ENCODE data around the gene FCHO2. TPM values are rescaled to one million over a fixed set of nuclear protein-coding genes. Genes with fewer than 3 reads are reported as not detected.

Gene FCHO2, protein sequence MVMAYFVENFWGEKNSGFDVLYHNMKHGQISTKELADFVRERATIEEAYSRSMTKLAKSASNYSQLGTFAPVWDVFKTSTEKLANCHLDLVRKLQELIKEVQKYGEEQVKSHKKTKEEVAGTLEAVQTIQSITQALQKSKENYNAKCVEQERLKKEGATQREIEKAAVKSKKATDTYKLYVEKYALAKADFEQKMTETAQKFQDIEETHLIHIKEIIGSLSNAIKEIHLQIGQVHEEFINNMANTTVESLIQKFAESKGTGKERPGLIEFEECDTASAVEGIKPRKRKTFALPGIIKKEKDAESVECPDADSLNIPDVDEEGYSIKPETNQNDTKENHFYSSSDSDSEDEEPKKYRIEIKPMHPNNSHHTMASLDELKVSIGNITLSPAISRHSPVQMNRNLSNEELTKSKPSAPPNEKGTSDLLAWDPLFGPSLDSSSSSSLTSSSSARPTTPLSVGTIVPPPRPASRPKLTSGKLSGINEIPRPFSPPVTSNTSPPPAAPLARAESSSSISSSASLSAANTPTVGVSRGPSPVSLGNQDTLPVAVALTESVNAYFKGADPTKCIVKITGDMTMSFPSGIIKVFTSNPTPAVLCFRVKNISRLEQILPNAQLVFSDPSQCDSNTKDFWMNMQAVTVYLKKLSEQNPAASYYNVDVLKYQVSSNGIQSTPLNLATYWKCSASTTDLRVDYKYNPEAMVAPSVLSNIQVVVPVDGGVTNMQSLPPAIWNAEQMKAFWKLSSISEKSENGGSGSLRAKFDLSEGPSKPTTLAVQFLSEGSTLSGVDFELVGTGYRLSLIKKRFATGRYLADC
- 8.9 to 15.4 TPM (median 13.9 TPM) in 5 replicates for total RNA-seq (2022; extraction: Qiagen RNA extraction; ENCODE audit: low read depth)

DNA sequence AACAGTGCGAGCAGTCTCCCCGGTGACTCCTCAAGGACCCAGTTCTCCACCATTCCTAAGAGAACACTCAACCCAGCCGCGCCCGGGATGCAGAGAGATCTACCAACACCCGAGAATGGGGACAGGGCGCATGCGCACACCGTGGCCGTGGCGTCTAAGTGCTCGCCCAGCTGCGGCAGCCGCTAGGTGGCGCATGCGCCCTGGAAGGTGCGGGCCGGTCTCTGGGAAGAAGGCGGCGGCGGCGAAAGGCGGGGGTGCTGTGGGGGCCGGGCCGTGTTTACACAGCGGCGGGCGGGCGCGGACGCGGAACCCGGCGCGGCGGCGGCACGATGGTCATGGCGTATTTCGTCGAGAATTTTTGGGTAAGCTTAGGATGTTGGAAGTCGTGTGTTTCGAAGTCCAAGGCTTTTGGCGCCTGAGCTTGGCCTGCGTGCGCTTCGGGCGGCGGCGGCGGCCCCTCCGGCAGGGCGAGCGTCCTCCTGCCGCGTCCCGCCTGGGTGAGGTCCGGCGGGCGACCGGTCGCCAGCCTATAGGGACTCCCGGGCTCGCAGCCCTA, at the start of gene FCHO2:
FCHO2 (plus strand) TSS at position 274 of the 556 bp plus-strand sequence; CDS start at position 330, 56 bp downstream.

DNA sequence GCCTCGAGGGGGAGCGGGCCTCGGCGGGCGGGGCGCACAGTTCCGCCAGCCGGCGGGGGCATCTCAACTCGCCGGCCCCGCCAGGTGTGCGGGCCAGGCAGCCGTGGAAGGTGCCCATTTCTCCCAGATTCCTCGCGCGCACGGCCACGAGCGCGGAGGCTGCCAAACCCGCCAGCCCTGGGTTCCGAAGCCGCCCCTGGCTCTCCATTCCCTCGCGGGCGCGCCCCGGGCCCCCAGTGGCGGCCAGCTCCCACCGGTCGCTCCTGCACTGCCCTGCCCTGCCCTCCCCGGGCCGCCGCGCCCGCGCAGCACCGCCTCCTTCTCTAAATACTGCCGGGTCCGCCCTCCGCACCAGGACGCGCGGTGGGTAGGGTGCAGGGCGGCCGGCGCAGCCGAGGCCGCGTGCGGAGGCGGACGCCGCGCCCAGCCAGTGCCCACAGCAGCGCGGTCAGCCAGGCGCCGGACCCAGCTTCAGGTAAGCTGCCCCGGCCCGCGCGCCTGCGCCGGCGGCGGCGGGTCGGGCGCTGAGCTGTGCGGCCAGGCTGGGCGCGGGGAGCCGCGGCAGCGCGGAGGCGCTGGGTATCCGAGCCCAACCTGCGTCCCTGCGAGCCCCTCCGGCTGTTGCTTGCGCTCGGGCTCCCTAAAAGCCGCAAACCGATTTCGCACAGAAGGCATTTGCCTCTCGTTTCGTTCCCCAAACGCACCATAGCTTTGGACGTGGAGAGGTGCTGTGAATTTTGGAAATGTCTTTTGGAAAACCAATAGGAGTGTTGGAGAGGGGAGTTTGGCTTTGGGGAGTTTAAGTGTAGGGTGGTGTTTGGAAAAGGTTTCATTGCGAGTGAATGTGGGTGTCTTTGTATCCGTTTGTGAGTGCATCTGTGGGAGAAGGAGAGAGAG, 164.6 kb downstream of the FCHO2 start, which contains the start of gene TMEM171:
TMEM171 (plus strand) TSS at position 354 of the 897 bp plus-strand sequence. CDS start 2,799 bp downstream, outside the sequence.

Other genes starting within 250 kb of the FCHO2 start
- 145 to 190 TPM (median 166 TPM) in 5 replicates for gene TNPO1, start 139.4 kb upstream of the FCHO2 start, total RNA-seq (2022; extraction: Qiagen RNA extraction; ENCODE audit: low read depth)
- gene TMEM171, start 164.5 kb downstream of the FCHO2 start, total RNA-seq (2022; extraction: Qiagen RNA extraction; ENCODE audit: low read depth), result 4.8 to 6.9 TPM (median 5.8 TPM) in 5 replicates
- not detected in 5 replicates for gene TMEM174, start 217.2 kb downstream of the FCHO2 start, total RNA-seq (2022; extraction: Qiagen RNA extraction; ENCODE audit: low read depth)